GM12878 (cell line): ENCODE measurements around the gene EID1. TPM values are rescaled to one million over a fixed set of nuclear protein-coding genes. Genes with fewer than 3 reads are reported as not detected.
A peak's percentile ranks its signal among the peaks of the same experiment; 100 is the strongest.

ENCODE experiments used
- ATAC-seq: fragments of 200-7000 bp; cut with Tn5 transposase; 3 replicates; pipeline ENCODE4 v1.9.1; 2020; ENCODE audit warnings: mild to moderate bottlenecking, moderate library complexity
- BruUV-seq: library from RNA; stranded (reverse); fragments of 400-500 nt; replicated peaks from 2 replicates; lab custom pipeline; 2021; lab: Mats Ljungman, UMichigan
- CTCF ChIA-PET: fragments of 300-600 bp; sonication (Branson Sonifier 250); formaldehyde crosslinking; extraction: SDS; loops from one replicate; lab custom pipeline; 2021; ENCODE audit warnings: inconsistent platforms; lab: Yijun Ruan, JAX
- POLR2A ChIA-PET: fragments of 350-600 bp; formaldehyde crosslinking; extraction: SDS; loops from one replicate; lab custom pipeline; 2021; ENCODE audit warnings: inconsistent platforms; lab: Charles Lee
- RAD21 ChIA-PET: fragments of 300-600 bp; sonication (Branson Sonifier 250); formaldehyde crosslinking; loops from one replicate; lab custom pipeline; 2023; ENCODE audit warnings: antibody characterized with exemption; ENCODE audit not compliant: unreplicated experiment; lab: Charles Lee
- SMC1A ChIA-PET: fragments of 300-600 bp; sonication (Branson Sonifier 250); formaldehyde crosslinking; loops from one replicate; lab custom pipeline; 2023; ENCODE audit not compliant: unreplicated experiment, uncharacterized antibody; lab: Charles Lee
- DNase-seq: peaks from one replicate; pipeline ENCODE4 v3.0.0-alpha.2; 2011; ENCODE audit warnings: low read depth, low spot score
- FAIRE-seq: peaks from 3 replicates; lab custom pipeline; 2011; peaks lifted over from hg19 to GRCh38; lab: Jason Lieb, UNC
- H2AFZ ChIP-seq: 2 replicates; pipeline ENCODE4 v1.6.0; 2011; ENCODE audit warnings: low read depth, low read length, control low read depth; ENCODE audit not compliant: control insufficient read depth
- H3K27ac ChIP-seq: 2 replicates; pipeline ENCODE4 v1.5.1; 2011; ENCODE audit warnings: control low read depth; ENCODE audit not compliant: control insufficient read depth, insufficient read depth
- H3K27me3 ChIP-seq, 2 experiments: replicated peaks in 1 of 2; 2 replicates each; pipeline versions ENCODE4 v1.6.0 to v1.6.1; 2011; ENCODE audit warnings: low read length in 1 of 2; ENCODE audit not compliant: control insufficient read depth in 2 of 2, insufficient read depth in 2 of 2
- H3K36me3 ChIP-seq, 2 experiments: 2 replicates each; pipeline ENCODE4 v1.5.1; 2011; ENCODE audit warnings: low read length in 1 of 2; ENCODE audit not compliant: control insufficient read depth in 2 of 2, insufficient read depth in 2 of 2
- H3K4me1 ChIP-seq: 2 replicates; pipeline ENCODE4 v1.6.1; 2011; ENCODE audit warnings: mild to moderate bottlenecking, low read length, moderate library complexity, mixed read lengths; ENCODE audit not compliant: control insufficient read depth, insufficient read depth
- H3K4me2 ChIP-seq: 2 replicates; pipeline ENCODE4 v1.6.0; 2011; ENCODE audit warnings: control low read depth; ENCODE audit not compliant: control insufficient read depth, insufficient read depth
- H3K4me3 ChIP-seq: fragments of 200-600 bp; sonication (generic); 2 replicates; pipeline ENCODE4 v1.5.1; 2016
- H3K79me2 ChIP-seq: 2 replicates; pipeline ENCODE4 v1.6.0; 2011; ENCODE audit warnings: low read length; ENCODE audit not compliant: control insufficient read depth, insufficient read depth
- H3K9ac ChIP-seq: 2 replicates; pipeline ENCODE4 v1.8.0; 2011; ENCODE audit warnings: low read length, control low read depth, mixed read lengths; ENCODE audit not compliant: control insufficient read depth, insufficient read depth
- H3K9me3 ChIP-seq: replicated peaks from 3 replicates; pipeline ENCODE4 v1.5.1; 2011; ENCODE audit warnings: mild to moderate bottlenecking, low read length; ENCODE audit not compliant: control insufficient read depth, insufficient read depth
- H4K20me1 ChIP-seq: 2 replicates; pipeline ENCODE4 v1.6.0; 2011; ENCODE audit not compliant: control insufficient read depth, insufficient read depth
- DPF2 ChIP-seq: fragments of 450-650 bp; IDR thresholded peaks from 2 replicates; pipeline ENCODE4 v1.6.1; 2017; ENCODE audit warnings: mild to moderate bottlenecking
- ESRRA ChIP-seq: IDR thresholded peaks from 2 replicates; pipeline ENCODE4 v1.6.1; 2012; ENCODE audit warnings: mild to moderate bottlenecking, low read length, improper control_type of control experiment
- NFYB ChIP-seq: IDR thresholded peaks from 2 replicates; pipeline ENCODE4 v1.6.1; 2011; ENCODE audit warnings: low read depth, mild to moderate bottlenecking, low read length, improper control_type of control experiment, moderate library complexity; ENCODE audit not compliant: insufficient read depth
- POU2F2 ChIP-seq: IDR thresholded peaks from 3 replicates; pipeline ENCODE4 v1.6.1; 2011; ENCODE audit warnings: low read depth, mild to moderate bottlenecking, low read length, borderline replicate concordance
- ZNF384 ChIP-seq: IDR thresholded peaks from 2 replicates; pipeline ENCODE4 v1.6.1; 2012; ENCODE audit warnings: low read depth, mild to moderate bottlenecking, low read length, improper control_type of control experiment, borderline replicate concordance
- WGBS: methylation state at CpG from one replicate; pipeline ENCODE4 v1.1.6; 2016; ENCODE audit warnings: low lambda C conversion rate; ENCODE audit not compliant: insufficient replicate concordance, insufficient coverage; ENCODE audit errors: missing lambda C conversion rate; 5-methylcytosine and 5-hydroxymethylcytosine counted together
- in situ Hi-C: fragments of 300-500 bp; cut with MboI; formaldehyde crosslinking; loops from 9 replicates; pipeline ENCODE4 v1.14.3; 2018; ENCODE audit warnings: mixed read lengths
- intact Hi-C: fragments of 100-400 bp; cut with micrococcal nuclease; formaldehyde crosslinking; loops from one replicate; pipeline ENCODE4 v1.14.2; 2022; ENCODE audit not compliant: unreplicated experiment
- polyA plus RNA-seq, 11 experiments: library from polyadenylated mRNA; depleted of rRNA in 4 of 11; unstranded in 6 of 11; stranded (reverse) in 5 of 11; fragments of >200 nt; fragmentation: Nextera tagmentation in 4 of 11; fragmentation: Illumina TruSeq in 1 of 11; extraction: Ambion mirVana in 4 of 11; extraction: Trizol in 1 of 11; gene quantifications; 1 replicate in 1 of 11; 2 replicates in 10 of 11; pipeline versions ENCODE4 v1.2.1 to v1.2.3, GENCODE V29; 2011 to 2016; ENCODE audit warnings: inconsistent platforms in 2 of 11, missing spikeins in 2 of 11, low read depth in 1 of 11
- total RNA-seq, 4 experiments: library from RNA; depleted of rRNA in 3 of 4; stranded (reverse); fragments of >200 nt in 3 of 4; fragmentation: Illumina TruSeq in 1 of 4; extraction: Trizol in 1 of 4; gene quantifications; 2 replicates each; pipeline versions ENCODE4 v1.2.1 to v1.2.3, GENCODE V29; 2013 to 2021

EID1 gene
- total and polyA plus RNA-seq, 10 of the 15 experiments (the other 5 are each of a cell fraction or from before 2014, with no cell fraction given) = 45.6 to 210 (median 124) TPM

GRCh38 chr15:48914717-48915116 is 36.8 kb downstream of the EID1 start:
- no TSS peak for BruUV-seq
- FAIRE-seq = no peak
- CTCF ChIA-PET = interaction anchor here (0.7 to 2.5 kb wide), 6 partner anchors 12 to 203 kb away, joined by 3 to 7 read pairs (median 4); no protein-coding TSS in a partner anchor

GRCh38 chr15:48915861-48916260 is 37.9 kb downstream of the EID1 start:
- no TSS peak for BruUV-seq
- TF ChIP-seq ESRRA (no peak), ZNF384 (no peak), DPF2 (no peak), POU2F2 (no peak)
- Histone ChIP-seq H3K36me3 (no peaks in the 10 kb centered on the region), H2AFZ (no peak overlapping the region), H3K27me3 (no peaks in the 10 kb centered on the region), H3K9me3 (no peaks in the 10 kb centered on the region), H4K20me1 (no peaks in the 10 kb centered on the region), H3K4me3 (no peak overlapping the region), H3K9ac (no peak overlapping the region), H3K27ac (no peak overlapping the region), H3K79me2 (no peaks in the 10 kb centered on the region), H3K4me1 (no peaks in the 10 kb centered on the region), H3K4me2 (no peak overlapping the region)
- FAIRE-seq (no peak), ATAC-seq (no peak), DNase-seq (no peak)
- POLR2A ChIA-PET = no interaction called here
- in situ Hi-C loops = no loop called here
- 32% methylated on average over 3 of the region's 3 CpGs for WGBS
- CTCF ChIA-PET = interaction anchor here (0.6 to 2.3 kb wide), 5 partner anchors 11 to 605 kb away, joined by 3 to 7 read pairs (median 3); no protein-coding TSS in a partner anchor
- SMC1A ChIA-PET = interaction anchor here (0.8 to 2.1 kb wide), 4 partner anchors 9 to 60 kb away, joined by 3 to 6 read pairs (median 4); no protein-coding TSS in a partner anchor
- RAD21 ChIA-PET = no interaction called here
- intact Hi-C loops = no loop called here

More at GRCh38 chr15:48914717-48915116, 36.8 kb downstream of the EID1 start:
- H3K4me3 ChIP-seq = no peak overlapping the region
- SMC1A ChIA-PET = interaction anchor here (0.8 to 2.1 kb wide), 2 partner anchors 51 to 61 kb away, joined by 3 to 6 read pairs; no protein-coding TSS in a partner anchor
- no peak for DNase-seq
- H3K79me2 ChIP-seq = no peaks in the 10 kb centered on the region
- H3K4me1 ChIP-seq = no peaks in the 10 kb centered on the region
- H3K4me2 ChIP-seq = no peak overlapping the region
- in situ Hi-C loops (no loop called here), intact Hi-C loops (loop anchor here (5.0 kb wide), 1 partner anchor 58 kb away; no protein-coding TSS in a partner anchor)
- H3K27me3 ChIP-seq = no peaks in the 10 kb centered on the region
- H2AFZ ChIP-seq = no peak overlapping the region
- POLR2A ChIA-PET = interaction anchor here (0.5 to 1.0 kb wide), 2 partner anchors 13 to 116 kb away, joined by 3 read pairs; no protein-coding TSS in a partner anchor
- 0 out of 3 replicates have a peak, but pooled peaks have one; percentile 22 for ATAC-seq
- no peak for TF ChIP-seq NFYB
- RAD21 ChIA-PET = interaction anchor here (0.7 to 2.0 kb wide), 2 partner anchors 9 to 37 kb away, joined by 3 to 5 read pairs; partner anchors contain the start of gene EID1
- no peaks in the 10 kb centered on the region for H3K36me3 ChIP-seq
- H3K27ac ChIP-seq = no peak overlapping the region
- 74% methylated on average over 3 of the region's 3 CpGs for WGBS
- H3K9me3 ChIP-seq = no peaks in the 10 kb centered on the region
- H4K20me1 ChIP-seq = no peaks in the 10 kb centered on the region
- H3K9ac ChIP-seq = no peak overlapping the region
